GM12865 (cell line): Measurements from ENCODE around the gene AIG1.

Source experiments
- DNase-seq: peaks from one replicate; pipeline ENCODE4 v3.0.0; 2010; ENCODE audit warnings: low read depth
- H3K4me3 ChIP-seq: 2 replicates; pipeline ENCODE4 v1.5.1; 2011; ENCODE audit warnings: mild to moderate bottlenecking, low read depth, low read length, control low read depth
- TF ChIP-seq, protein P1 (sequence below): IDR thresholded peaks from 2 replicates; pipeline ENCODE4 v1.5.1; 2011; ENCODE audit warnings: low read length, control low read depth, low read depth, inconsistent platforms; ENCODE audit not compliant: insufficient read depth; ENCODE audit errors: missing control alignments

AIG1 gene

DNA sequence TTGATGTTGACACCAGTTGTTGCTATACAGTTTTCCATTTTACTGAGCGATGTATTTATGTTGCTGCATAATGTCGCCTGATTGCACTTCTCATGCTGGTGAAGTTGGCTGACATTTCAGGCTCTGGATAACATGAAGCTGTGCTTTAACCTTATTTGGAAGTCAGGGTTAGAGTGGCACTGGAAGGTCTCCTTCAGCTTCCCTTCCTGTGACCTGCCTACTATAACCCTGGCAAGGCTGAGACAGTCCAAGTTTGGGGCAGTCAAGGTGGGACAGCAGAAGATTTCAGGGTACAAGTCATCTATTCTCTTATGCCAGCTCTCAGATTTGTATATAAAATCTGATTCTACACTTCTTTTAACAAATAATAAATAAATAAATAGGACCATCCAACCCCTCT is 127.6 kb downstream of the AIG1 start:
- H3K4me3 ChIP-seq, result no peak overlapping the region
- DNase-seq, result no peak
- TF ChIP-seq, protein P1, sequence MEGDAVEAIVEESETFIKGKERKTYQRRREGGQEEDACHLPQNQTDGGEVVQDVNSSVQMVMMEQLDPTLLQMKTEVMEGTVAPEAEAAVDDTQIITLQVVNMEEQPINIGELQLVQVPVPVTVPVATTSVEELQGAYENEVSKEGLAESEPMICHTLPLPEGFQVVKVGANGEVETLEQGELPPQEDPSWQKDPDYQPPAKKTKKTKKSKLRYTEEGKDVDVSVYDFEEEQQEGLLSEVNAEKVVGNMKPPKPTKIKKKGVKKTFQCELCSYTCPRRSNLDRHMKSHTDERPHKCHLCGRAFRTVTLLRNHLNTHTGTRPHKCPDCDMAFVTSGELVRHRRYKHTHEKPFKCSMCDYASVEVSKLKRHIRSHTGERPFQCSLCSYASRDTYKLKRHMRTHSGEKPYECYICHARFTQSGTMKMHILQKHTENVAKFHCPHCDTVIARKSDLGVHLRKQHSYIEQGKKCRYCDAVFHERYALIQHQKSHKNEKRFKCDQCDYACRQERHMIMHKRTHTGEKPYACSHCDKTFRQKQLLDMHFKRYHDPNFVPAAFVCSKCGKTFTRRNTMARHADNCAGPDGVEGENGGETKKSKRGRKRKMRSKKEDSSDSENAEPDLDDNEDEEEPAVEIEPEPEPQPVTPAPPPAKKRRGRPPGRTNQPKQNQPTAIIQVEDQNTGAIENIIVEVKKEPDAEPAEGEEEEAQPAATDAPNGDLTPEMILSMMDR, result no peak

DNA sequence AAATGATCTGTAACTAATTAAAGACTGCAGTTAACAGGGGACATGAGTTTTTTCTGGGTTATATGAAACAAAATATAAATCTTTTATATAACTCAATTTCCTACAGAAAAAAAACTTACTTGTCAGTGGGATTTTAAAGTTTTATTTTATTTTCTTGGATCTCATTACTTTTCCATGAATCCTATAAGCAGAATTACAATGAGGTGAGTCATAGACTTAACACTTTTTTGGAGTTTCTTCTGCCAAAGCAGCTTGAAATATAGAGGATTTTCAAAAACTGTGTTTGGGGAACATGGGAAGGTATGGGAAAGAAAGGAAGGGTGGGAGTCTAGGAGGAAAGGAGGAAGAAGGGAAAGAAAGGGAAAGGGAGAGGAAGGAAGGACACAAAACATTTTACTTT is 130.7 kb downstream of the AIG1 start:
- DNase-seq, result no peak
- TF ChIP-seq, protein P1, result no peak
- no peak overlapping the region for H3K4me3 ChIP-seq

DNA sequence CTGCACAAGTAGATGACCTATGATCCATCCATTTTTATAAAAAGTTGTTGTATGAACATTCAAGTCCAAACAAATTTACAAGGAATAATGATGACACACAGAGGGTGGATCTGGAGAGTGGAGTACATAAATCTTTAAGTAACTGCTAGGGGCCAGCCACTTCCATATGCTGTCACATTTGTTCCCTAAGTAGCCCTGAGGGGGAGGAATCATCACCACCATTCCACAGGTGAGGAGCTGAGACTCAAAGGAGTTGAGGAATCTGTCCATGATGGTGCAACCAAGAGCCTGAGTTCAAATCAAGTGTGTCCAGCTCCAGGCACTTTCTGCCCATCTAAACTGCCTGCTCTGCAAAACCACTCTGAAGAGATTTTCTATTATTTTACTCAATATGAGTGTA is 132.1 kb downstream of the AIG1 start:
- H3K4me3 ChIP-seq, result no peak overlapping the region
- TF ChIP-seq, protein P1, result no peak
- DNase-seq, result no peak

DNA sequence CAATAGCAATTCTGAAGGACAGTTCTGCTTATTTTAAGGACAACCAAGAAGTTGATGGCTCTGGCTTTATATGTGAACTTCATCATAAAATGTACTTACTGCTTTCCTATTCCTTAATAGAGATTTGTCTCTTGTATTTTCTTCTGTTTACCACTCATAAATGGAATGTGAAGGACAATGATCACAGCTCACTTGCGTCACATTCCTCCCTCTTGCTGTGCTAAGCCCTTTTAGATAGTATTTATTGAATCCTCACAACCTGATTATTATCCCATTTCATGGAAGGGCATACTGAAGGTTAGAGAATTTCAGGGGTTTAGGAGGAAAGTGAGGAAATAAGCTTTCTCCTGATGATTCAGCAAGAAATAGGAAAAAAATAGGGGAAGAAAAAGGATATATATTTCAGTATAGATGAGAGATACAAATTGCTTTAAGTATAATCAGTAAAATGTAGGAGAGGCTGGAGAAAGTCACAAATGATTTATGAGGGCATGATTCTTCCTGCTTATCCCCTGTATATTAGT is 132.9 kb downstream of the AIG1 start:
- no peak overlapping the region for H3K4me3 ChIP-seq
- TF ChIP-seq, protein P1, result no peak
- no peak for DNase-seq

DNA sequence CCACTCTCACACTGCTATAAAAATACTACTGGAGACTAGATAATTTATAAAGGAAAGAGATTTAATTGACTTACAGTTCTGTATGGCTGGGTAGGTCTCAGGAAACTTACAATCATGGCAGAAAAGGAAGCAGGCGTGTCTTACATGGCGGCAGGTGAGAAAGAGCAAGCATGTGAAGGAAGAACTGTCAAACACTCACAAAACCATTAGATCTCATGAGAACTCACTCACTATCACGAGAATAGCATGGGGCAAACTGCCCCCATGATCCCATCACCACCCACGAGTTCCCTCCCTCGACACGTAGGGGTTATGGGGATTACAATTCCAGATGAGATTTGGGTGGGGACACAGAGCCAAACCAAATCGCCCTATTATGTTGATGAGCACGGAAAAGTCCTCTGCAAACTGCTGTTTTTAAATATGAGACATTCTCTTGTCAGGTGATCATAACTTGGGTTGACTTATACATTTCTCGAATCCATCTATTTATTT is 133.5 kb downstream of the AIG1 start:
- no peak for DNase-seq
- TF ChIP-seq, protein P1, result no peak
- no peak overlapping the region for H3K4me3 ChIP-seq

DNA sequence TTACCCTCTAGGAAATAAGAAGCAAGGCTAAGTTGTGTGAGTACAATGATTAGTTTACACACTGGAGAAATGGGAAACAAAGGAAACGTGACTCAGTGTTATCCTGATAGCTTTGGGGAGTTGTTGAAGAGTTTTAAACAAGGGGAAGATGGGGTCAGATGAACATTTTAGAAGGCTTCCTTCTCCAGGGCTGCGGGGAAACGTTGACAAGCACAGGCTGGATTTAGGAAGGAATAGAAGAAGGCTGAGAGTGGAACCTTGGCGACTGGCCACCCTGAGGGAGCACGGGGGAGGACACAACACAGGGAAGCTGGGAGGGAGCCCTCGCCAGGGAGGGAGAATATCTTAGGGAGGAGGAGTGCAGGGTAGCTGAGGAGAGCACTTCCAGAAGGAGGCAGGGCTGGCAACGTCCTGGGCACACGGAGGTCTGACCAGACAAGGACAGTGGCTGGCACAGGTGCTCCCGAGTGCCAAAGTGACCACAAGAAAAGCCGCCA is 134.7 kb downstream of the AIG1 start:
- DNase-seq, result no peak
- H3K4me3 ChIP-seq, result no peak overlapping the region
- TF ChIP-seq, protein P1, result no peak
